SK-N-MC (cell line): ENCODE results near the gene TSFM.

Experiments used
- EZH2 ChIP-seq: fragments of 200-600 bp; sonication (generic); IDR thresholded peaks from one replicate; pipeline ENCODE4 v1.6.1; 2017; ENCODE audit warnings: antibody characterized with exemption
- POLR2AphosphoS5 ChIP-seq: IDR thresholded peaks from 2 replicates; pipeline ENCODE4 v1.6.1; 2012; ENCODE audit warnings: mild to moderate bottlenecking, low read depth, low read length, borderline replicate concordance

- TF ChIP-seq POLR2AphosphoS5 (no peak), EZH2 (no peak)
These were observed 39.1 kb downstream of the TSFM start for GRCh38 chr12:57821474-57822214.
